Suprapubic skin (tissue), 4 donors: ENCODE measurements around the gene ATF7. TPM values are rescaled to one million over a fixed set of nuclear protein-coding genes. Genes with fewer than 3 reads are reported as not detected.
"Not testable (repeated sequence)": the region's sequence is repeated elsewhere in the genome, so short reads cannot be mapped to it uniquely, and the experiment has no call there.

Experiments used
- DNase-seq, 2 donors: peaks; one replicate each; pipeline ENCODE4 v3.0.0-alpha.2; 2019; ENCODE audit warnings: low spot score in 2 of 2
- H3K27ac ChIP-seq: fragments of 200-600 bp; sonication (generic); one replicate; pipeline ENCODE4 v1.5.1; 2019
- H3K27me3 ChIP-seq: fragments of 200-600 bp; sonication (generic); one replicate; pipeline ENCODE4 v1.5.1; 2019
- H3K36me3 ChIP-seq: fragments of 200-600 bp; sonication (generic); one replicate; pipeline ENCODE4 v1.5.1; 2019
- H3K4me1 ChIP-seq: fragments of 200-600 bp; sonication (generic); one replicate; pipeline ENCODE4 v1.5.1; 2019
- H3K4me3 ChIP-seq: fragments of 200-600 bp; sonication (generic); one replicate; pipeline ENCODE4 v1.5.1; 2019; ENCODE audit warnings: mild to moderate bottlenecking
- H3K9me3 ChIP-seq: fragments of 200-600 bp; sonication (generic); one replicate; pipeline ENCODE4 v1.5.1; 2019
- EP300 ChIP-seq: sonication (generic); formaldehyde crosslinking; IDR thresholded peaks from one replicate; pipeline ENCODE4 v1.6.1; 2017; ENCODE audit warnings: antibody characterized with exemption
- POLR2A ChIP-seq, 2 donors: fragments of 450-650 bp; IDR thresholded peaks; one replicate each; pipeline ENCODE4 v1.6.1; 2017; ENCODE audit warnings: antibody characterized with exemption in 2 of 2, mild to moderate bottlenecking in 2 of 2, moderate library complexity in 2 of 2
- POLR2AphosphoS5 ChIP-seq, 3 donors: sonication (generic); formaldehyde crosslinking; IDR thresholded peaks; one replicate each; pipeline ENCODE4 v1.6.1; 2017; ENCODE audit warnings: antibody characterized with exemption in 3 of 3
- WGBS: methylation state at CpG from one replicate; pipeline ENCODE4 v1.1.5; 2018; 5-methylcytosine and 5-hydroxymethylcytosine counted together
- total RNA-seq, 4 donors: library from RNA; depleted of rRNA; stranded (reverse); fragments of >200 nt; gene quantifications; one replicate each; pipeline ENCODE4 v1.1.0, GENCODE V29; 2016
- TF ChIP-seq, protein P1 (sequence below), 2 donors: fragments of 200-600 bp in 1 of 2; fragments of 450-650 bp in 1 of 2; sonication (generic) in 1 of 2; IDR thresholded peaks; one replicate each; pipeline ENCODE4 v1.5.1; 2016 to 2019; ENCODE audit warnings: antibody characterized with exemption in 2 of 2, mild to moderate bottlenecking in 1 of 2, moderate library complexity in 1 of 2

Gene ATF7
- total RNA-seq, 4 donors from 2014 or later = 26.7 to 60.7 (median 40.5) TPM

DNA sequence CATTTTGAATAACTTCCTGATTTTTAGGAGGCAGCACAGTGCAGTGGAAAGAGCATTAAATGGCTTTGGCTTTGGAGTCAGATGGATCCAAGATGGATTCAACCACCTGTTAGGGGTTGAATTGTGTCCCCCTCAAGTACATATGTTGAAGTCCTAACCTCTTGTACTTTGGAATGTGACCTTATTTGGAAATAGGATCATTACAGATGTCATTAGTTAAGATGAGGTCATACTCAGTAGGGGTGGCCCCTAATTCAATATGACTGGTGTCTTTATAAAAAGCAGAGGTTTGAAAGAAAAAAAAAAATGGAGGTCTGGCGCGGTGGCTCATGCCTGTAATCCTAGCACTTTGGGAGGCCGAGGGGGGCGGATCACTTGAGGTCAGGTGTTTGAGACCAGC lies 30.9 kb upstream of the ATF7 start:
- Histone ChIP-seq H3K4me3 (no peak overlapping the region), H3K36me3 (no peaks in the 10 kb centered on the region), H3K27ac (no peak overlapping the region), H3K27me3 (no peaks in the 10 kb centered on the region), H3K4me1 (peaks cover 32% of the 10 kb centered on the region), H3K9me3 (no peaks in the 10 kb centered on the region)
- TF ChIP-seq POLR2AphosphoS5 (IDR thresholded peaks at IDR 0.05) (no peak), POLR2A (IDR thresholded peaks at IDR 0.05) (no peak), EP300 (no peak)
- TF ChIP-seq, protein P1, sequence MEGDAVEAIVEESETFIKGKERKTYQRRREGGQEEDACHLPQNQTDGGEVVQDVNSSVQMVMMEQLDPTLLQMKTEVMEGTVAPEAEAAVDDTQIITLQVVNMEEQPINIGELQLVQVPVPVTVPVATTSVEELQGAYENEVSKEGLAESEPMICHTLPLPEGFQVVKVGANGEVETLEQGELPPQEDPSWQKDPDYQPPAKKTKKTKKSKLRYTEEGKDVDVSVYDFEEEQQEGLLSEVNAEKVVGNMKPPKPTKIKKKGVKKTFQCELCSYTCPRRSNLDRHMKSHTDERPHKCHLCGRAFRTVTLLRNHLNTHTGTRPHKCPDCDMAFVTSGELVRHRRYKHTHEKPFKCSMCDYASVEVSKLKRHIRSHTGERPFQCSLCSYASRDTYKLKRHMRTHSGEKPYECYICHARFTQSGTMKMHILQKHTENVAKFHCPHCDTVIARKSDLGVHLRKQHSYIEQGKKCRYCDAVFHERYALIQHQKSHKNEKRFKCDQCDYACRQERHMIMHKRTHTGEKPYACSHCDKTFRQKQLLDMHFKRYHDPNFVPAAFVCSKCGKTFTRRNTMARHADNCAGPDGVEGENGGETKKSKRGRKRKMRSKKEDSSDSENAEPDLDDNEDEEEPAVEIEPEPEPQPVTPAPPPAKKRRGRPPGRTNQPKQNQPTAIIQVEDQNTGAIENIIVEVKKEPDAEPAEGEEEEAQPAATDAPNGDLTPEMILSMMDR (IDR thresholded peaks at IDR 0.05) = no peak
- no peak for DNase-seq
- WGBS = 87% methylated on average over 4 of the region's 4 CpGs

GRCh38 chr12:53653595-53653994 lies 27.4 kb upstream of the ATF7 start:
- Histone ChIP-seq H3K9me3 (no peaks in the 10 kb centered on the region), H3K4me3 (no peak overlapping the region), H3K4me1 (peaks cover 10% of the 10 kb centered on the region), H3K27me3 (no peaks in the 10 kb centered on the region), H3K27ac (no peak overlapping the region), H3K36me3 (no peaks in the 10 kb centered on the region)
- DNase-seq = no peak
- 96% methylated on average over 2 of the region's 2 CpGs for WGBS
- no peak for TF ChIP-seq POLR2AphosphoS5 (IDR thresholded peaks at IDR 0.05)
- no peak for TF ChIP-seq POLR2A (IDR thresholded peaks at IDR 0.05)
- TF ChIP-seq EP300 = no peak
- TF ChIP-seq, protein P1 (IDR thresholded peaks at IDR 0.05) = no peak

DNA sequence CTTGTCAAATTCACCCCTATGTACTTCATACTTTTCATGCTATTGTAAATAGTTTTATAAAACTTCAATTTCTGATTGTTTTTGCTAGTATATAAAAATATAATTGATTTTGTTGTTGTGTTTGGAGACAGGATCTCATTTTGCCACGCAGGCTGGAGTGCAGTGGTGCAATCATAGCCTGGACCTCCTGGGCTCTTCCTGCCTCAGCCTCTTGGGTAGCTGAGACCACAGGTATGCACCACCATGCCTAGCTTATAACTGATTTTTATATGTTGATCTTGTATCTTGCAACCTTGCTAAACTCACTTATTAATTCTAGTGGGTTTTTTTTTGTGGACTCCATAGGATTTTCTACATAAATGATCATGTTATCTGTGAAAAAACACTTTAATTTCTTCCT lies 26.2 kb upstream of the ATF7 start:
- no peaks in the 10 kb centered on the region for H3K36me3 ChIP-seq
- no peaks in the 10 kb centered on the region for H3K4me1 ChIP-seq
- TF ChIP-seq, protein P1 (IDR thresholded peaks at IDR 0.05) = no peak
- TF ChIP-seq EP300 (no peak), POLR2AphosphoS5 (IDR thresholded peaks at IDR 0.05) (no peak), POLR2A (IDR thresholded peaks at IDR 0.05) (no peak)
- H3K27ac ChIP-seq = no peak overlapping the region
- 76% methylated on average over 1 of the region's 1 CpG for WGBS
- DNase-seq = no peak
- H3K9me3 ChIP-seq = no peaks in the 10 kb centered on the region
- no peak overlapping the region for H3K4me3 ChIP-seq
- H3K27me3 ChIP-seq = no peaks in the 10 kb centered on the region

DNA sequence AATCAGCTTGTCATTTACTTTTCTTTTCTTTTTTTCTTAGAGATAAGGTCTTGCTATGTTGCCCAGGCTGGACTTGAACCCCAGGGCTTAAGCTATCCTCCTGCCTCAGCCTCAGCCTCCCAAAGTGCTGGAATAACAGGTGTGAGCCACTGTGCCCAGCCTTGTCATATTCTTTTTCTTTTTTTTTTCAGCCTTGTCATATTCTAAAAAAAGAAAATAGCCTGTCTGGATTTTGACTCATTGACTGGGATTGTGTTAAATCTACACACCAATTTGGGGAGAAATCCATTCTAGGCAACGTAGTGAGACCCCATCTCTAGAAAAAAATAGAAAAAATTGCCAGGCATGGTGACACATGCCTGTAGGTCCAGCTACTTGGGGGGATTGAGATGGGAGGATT lies 25.6 kb upstream of the ATF7 start:
- 73% methylated on average over 1 of the region's 1 CpG for WGBS
- no peak for TF ChIP-seq POLR2AphosphoS5 (IDR thresholded peaks at IDR 0.05)
- TF ChIP-seq POLR2A (IDR thresholded peaks at IDR 0.05) = no peak
- TF ChIP-seq EP300 = no peak
- TF ChIP-seq, protein P1 (IDR thresholded peaks at IDR 0.05) = no peak
- H3K36me3 ChIP-seq = no peaks in the 10 kb centered on the region
- no peaks in the 10 kb centered on the region for H3K9me3 ChIP-seq
- H3K4me1 ChIP-seq = no peaks in the 10 kb centered on the region
- H3K27ac ChIP-seq = no peak overlapping the region
- no peak overlapping the region for H3K4me3 ChIP-seq
- no peaks in the 10 kb centered on the region for H3K27me3 ChIP-seq
- no peak for DNase-seq

GRCh38 chr12:53646300-53646699 lies 20.1 kb upstream of the ATF7 start:
- H3K4me1 ChIP-seq, H3K9me3 ChIP-seq, H3K4me3 ChIP-seq, H3K27me3 ChIP-seq, DNase-seq, H3K27ac ChIP-seq, H3K36me3 ChIP-seq: not testable (repeated sequence)
- 90% methylated on average over 4 of the region's 4 CpGs for WGBS

- no peak overlapping the region for H3K4me3 ChIP-seq
- TF ChIP-seq POLR2AphosphoS5 (IDR thresholded peaks at IDR 0.05) = no peak
- no peak for TF ChIP-seq POLR2A (IDR thresholded peaks at IDR 0.05)
- TF ChIP-seq EP300 = no peak
- TF ChIP-seq, protein P1 (IDR thresholded peaks at IDR 0.05) = no peak
- H3K36me3 ChIP-seq = no peaks in the 10 kb centered on the region
- H3K4me1 ChIP-seq = no peaks in the 10 kb centered on the region
- H3K9me3 ChIP-seq = no peaks in the 10 kb centered on the region
- no peaks in the 10 kb centered on the region for H3K27me3 ChIP-seq
- no peak overlapping the region for H3K27ac ChIP-seq
- WGBS = 81% methylated on average over 3 of the region's 3 CpGs
- DNase-seq = no peak
These were observed 19.0 kb upstream of the ATF7 start for GRCh38 chr12:53645165-53645564.
